HL-60 (cell line): ENCODE results near the gene MAGEE1.
A peak's percentile ranks its signal among the peaks of the same experiment; 100 is the strongest.

Experiments
- DNase-seq, 2 experiments: peaks; one replicate each; pipeline ENCODE4 v3.0.0-alpha.2; 2010 to 2020; ENCODE audit warnings: low read depth in 1 of 2, low spot score in 1 of 2
- H3K27ac ChIP-seq: fragments of 250-450 bp; sonication (Bioruptor Pico); replicated peaks from 2 replicates; pipeline ENCODE4 v1.5.1; 2020; ENCODE audit warnings: mild to moderate bottlenecking, moderate library complexity
- H3K27me3 ChIP-seq: fragments of 250-450 bp; sonication (Bioruptor Pico); 2 replicates; pipeline ENCODE4 v1.5.1; 2021; ENCODE audit warnings: mild to moderate bottlenecking, moderate library complexity; ENCODE audit not compliant: insufficient read depth, poor library complexity, severe bottlenecking
- H3K4me3 ChIP-seq: replicated peaks from 2 replicates; pipeline ENCODE4 v1.5.1; 2011; ENCODE audit warnings: mild to moderate bottlenecking, control low read depth, low read length; ENCODE audit not compliant: insufficient read depth
- CTCF ChIP-seq: IDR thresholded peaks from one replicate; pipeline ENCODE4 v1.5.1; 2011; ENCODE audit warnings: low read length, control low read depth, inconsistent platforms; ENCODE audit not compliant: insufficient read depth
- GABPA ChIP-seq: IDR thresholded peaks from 2 replicates; pipeline ENCODE4 v1.6.1; 2012; ENCODE audit warnings: low read depth
- POLR2AphosphoS5 ChIP-seq: IDR thresholded peaks from 2 replicates; pipeline ENCODE4 v1.6.1; 2012; ENCODE audit warnings: low read depth
- REST ChIP-seq: IDR thresholded peaks from 2 replicates; pipeline ENCODE4 v1.6.1; 2012; ENCODE audit warnings: low read depth; ENCODE audit not compliant: insufficient replicate concordance
- SPI1 ChIP-seq: IDR thresholded peaks from 2 replicates; pipeline ENCODE4 v1.6.1; 2012; ENCODE audit warnings: low read depth, mild to moderate bottlenecking, borderline replicate concordance

MAGEE1 gene

GRCh38 chrX:76439188-76439587 is 11.7 kb downstream of the MAGEE1 start:
- Histone ChIP-seq H3K27me3 (no peaks in the 10 kb centered on the region), H3K4me3 (no peak overlapping the region), H3K27ac (no peak overlapping the region)
- no peak for DNase-seq
- TF ChIP-seq GABPA, result no peak
- peak; percentile 58 for TF ChIP-seq SPI1

- DNase-seq, result no peak
- no peak for TF ChIP-seq SPI1
- no peak for TF ChIP-seq REST
- TF ChIP-seq GABPA, result no peak
- TF ChIP-seq CTCF, result no peak
- TF ChIP-seq POLR2AphosphoS5, result no peak
- no peaks in the 10 kb centered on the region for H3K27me3 ChIP-seq
- H3K4me3 ChIP-seq, result no peak overlapping the region
- H3K27ac ChIP-seq, result no peak overlapping the region
Measured at GRCh38 chrX:76453737-76454406, 26.4 kb downstream of the MAGEE1 start.

GRCh38 chrX:76454456-76454927 is 27.0 kb downstream of the MAGEE1 start:
- DNase-seq, result peak in 1 of 2 experiments; percentile 3
- no peak for TF ChIP-seq SPI1
- peak; percentile 18 for TF ChIP-seq CTCF

GRCh38 chrX:76477353-76477752 is 49.8 kb downstream of the MAGEE1 start:
- peak; percentile 81 for TF ChIP-seq REST
- no peak for TF ChIP-seq CTCF
- TF ChIP-seq SPI1, result no peak
- no peak for DNase-seq
- Histone ChIP-seq H3K4me3 (no peak overlapping the region), H3K27ac (no peak overlapping the region), H3K27me3 (no peaks in the 10 kb centered on the region)

More at GRCh38 chrX:76454456-76454927, 27.0 kb downstream of the MAGEE1 start:
- Histone ChIP-seq H3K27ac (no peak overlapping the region), H3K27me3 (no peaks in the 10 kb centered on the region), H3K4me3 (no peak overlapping the region)
